PFSK-1 (cell line): Measurements from ENCODE around the gene POLR2J.

Experiments used
- FOXP2 ChIP-seq: optimal IDR thresholded peaks from 2 replicates; pipeline ENCODE3; 2011; ENCODE audit warnings: borderline replicate concordance, control low read depth, inconsistent platforms; ENCODE audit not compliant: insufficient read depth; ENCODE audit errors: extremely low read length, extremely low read depth
- POLR2AphosphoS5 ChIP-seq: IDR thresholded peaks from 2 replicates; pipeline ENCODE4 v1.6.1; 2012; ENCODE audit warnings: low read depth, mild to moderate bottlenecking, control low read depth, low read length, moderate library complexity
- SIN3A ChIP-seq: IDR thresholded peaks from 2 replicates; pipeline ENCODE4 v1.6.1; 2012; ENCODE audit warnings: mild to moderate bottlenecking, low read length, moderate library complexity, borderline replicate concordance; ENCODE audit not compliant: insufficient read depth
- TAF1 ChIP-seq: IDR thresholded peaks from 2 replicates; pipeline ENCODE4 v1.6.1; 2012; ENCODE audit warnings: low read length, control low read depth, borderline replicate concordance; ENCODE audit not compliant: insufficient read depth
- TF ChIP-seq, protein P1 (sequence below), 2 experiments: IDR thresholded peaks; 2 replicates each; pipeline versions ENCODE4 v1.6.1 to v1.8.0; 2011 to 2012; ENCODE audit warnings: low read depth in 2 of 2, low read length in 2 of 2, control low read depth in 1 of 2, inconsistent platforms in 1 of 2, mild to moderate bottlenecking in 1 of 2, moderate library complexity in 1 of 2; ENCODE audit not compliant: insufficient read depth in 1 of 2

POLR2J gene

DNA sequence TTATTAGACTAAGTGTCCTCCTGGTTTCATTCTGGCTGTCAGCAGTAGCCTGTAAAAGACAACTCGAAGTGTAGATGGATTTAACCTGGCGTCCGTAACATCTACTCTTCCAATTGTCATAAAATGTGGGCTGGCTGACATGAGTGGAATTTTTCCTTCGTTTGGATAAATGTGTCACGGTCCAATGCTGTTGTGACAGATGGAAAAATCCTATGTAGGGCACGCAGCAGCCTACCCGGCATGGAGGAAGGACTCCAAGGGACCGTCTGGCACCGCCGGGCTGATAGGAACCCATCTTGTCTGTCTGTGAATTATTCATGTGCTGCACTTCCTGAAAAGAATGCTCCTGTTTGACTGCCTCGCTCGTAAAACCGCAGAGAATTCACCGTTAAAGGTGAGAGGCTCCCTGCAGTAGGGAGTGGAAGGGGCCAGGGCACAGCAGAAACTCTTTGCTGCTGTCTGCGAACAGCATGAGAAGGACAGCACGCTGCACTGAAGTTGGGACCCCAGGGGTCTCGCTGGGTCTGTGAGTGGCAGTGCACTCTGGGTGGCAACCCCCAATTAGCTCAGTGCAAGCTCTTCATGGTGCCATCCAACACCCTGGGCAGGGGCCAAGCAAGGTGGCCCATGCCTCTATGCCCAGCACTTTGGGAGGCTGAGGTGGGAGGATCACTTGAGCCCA lies 47.0 kb downstream of the POLR2J start:
- TF ChIP-seq, protein P1, sequence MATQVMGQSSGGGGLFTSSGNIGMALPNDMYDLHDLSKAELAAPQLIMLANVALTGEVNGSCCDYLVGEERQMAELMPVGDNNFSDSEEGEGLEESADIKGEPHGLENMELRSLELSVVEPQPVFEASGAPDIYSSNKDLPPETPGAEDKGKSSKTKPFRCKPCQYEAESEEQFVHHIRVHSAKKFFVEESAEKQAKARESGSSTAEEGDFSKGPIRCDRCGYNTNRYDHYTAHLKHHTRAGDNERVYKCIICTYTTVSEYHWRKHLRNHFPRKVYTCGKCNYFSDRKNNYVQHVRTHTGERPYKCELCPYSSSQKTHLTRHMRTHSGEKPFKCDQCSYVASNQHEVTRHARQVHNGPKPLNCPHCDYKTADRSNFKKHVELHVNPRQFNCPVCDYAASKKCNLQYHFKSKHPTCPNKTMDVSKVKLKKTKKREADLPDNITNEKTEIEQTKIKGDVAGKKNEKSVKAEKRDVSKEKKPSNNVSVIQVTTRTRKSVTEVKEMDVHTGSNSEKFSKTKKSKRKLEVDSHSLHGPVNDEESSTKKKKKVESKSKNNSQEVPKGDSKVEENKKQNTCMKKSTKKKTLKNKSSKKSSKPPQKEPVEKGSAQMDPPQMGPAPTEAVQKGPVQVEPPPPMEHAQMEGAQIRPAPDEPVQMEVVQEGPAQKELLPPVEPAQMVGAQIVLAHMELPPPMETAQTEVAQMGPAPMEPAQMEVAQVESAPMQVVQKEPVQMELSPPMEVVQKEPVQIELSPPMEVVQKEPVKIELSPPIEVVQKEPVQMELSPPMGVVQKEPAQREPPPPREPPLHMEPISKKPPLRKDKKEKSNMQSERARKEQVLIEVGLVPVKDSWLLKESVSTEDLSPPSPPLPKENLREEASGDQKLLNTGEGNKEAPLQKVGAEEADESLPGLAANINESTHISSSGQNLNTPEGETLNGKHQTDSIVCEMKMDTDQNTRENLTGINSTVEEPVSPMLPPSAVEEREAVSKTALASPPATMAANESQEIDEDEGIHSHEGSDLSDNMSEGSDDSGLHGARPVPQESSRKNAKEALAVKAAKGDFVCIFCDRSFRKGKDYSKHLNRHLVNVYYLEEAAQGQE (IDR thresholded peaks at IDR 0.05; ENCODE audit: insufficient read depth in 1 of 2, low read depth in 2 of 2, low read length in 2 of 2) = no peak
- TF ChIP-seq POLR2AphosphoS5 (no peak), TAF1 (no peak)

DNA sequence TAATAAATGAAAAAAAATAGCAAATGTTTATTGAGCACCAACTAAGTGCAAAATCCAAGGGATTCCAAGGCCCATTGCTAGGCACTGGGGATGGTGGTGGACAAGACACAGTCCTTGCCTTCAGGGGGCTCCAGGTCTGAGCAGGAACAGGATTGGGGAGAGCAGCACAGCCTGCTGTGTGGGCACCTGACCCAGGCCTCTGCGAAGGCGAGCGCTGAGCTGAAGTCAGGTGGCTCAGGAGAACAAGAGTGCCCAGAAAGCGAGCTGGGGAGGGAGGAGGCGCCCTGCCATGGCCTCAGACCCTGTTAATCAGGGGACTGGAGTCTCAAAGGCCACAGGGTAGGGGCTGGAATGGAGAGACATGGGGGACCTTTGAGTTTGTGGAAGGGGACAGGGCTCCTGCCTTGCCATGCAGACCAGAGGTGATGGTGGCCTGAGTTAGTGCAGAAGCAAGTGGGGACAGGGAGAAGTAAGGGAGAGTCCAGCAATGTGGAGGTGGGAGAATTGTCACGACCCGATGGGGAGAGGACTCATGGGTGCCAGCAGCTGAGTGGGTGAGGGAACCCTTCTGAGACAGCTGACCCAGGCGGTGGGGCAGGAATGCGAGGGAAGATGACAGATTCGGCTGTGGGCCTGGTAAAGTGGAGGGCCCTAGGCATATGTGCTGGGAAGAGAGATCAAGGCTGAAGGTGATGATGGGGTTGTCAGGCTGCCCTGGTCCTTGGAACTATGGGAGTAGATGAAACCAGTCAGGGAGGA lies 49.4 kb downstream of the POLR2J start:
- TF ChIP-seq POLR2AphosphoS5 = no peak
- no peak for TF ChIP-seq TAF1
- no peak for TF ChIP-seq FOXP2
- TF ChIP-seq SIN3A = no peak
- TF ChIP-seq, protein P1 (IDR thresholded peaks at IDR 0.05; ENCODE audit: insufficient read depth in 1 of 2, low read depth in 2 of 2, low read length in 2 of 2) = no peak

DNA sequence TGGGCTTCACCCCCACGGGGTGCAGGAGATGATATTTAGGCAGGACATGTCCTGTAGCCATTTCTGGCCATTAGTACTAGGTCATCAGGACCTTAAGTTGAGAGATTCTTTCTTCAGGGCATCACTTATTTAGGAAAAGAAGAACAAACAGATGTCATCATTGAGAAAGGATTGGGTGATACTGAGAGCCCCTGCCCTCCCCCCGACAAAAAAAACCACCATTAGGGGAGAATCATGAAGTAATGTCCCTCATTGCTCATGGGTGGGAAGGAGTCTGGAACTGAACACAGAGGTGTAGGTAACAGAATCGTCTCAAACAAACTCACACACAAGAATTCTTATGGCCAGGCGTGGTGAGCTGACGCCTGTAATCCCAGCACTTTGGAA lies 51.7 kb downstream of the POLR2J start:
- TF ChIP-seq, protein P1 (IDR thresholded peaks at IDR 0.05; ENCODE audit: insufficient read depth in 1 of 2, low read depth in 2 of 2, low read length in 2 of 2) = no peak
- TF ChIP-seq TAF1 (no peak), POLR2AphosphoS5 (no peak), SIN3A (no peak), FOXP2 (no peak)

DNA sequence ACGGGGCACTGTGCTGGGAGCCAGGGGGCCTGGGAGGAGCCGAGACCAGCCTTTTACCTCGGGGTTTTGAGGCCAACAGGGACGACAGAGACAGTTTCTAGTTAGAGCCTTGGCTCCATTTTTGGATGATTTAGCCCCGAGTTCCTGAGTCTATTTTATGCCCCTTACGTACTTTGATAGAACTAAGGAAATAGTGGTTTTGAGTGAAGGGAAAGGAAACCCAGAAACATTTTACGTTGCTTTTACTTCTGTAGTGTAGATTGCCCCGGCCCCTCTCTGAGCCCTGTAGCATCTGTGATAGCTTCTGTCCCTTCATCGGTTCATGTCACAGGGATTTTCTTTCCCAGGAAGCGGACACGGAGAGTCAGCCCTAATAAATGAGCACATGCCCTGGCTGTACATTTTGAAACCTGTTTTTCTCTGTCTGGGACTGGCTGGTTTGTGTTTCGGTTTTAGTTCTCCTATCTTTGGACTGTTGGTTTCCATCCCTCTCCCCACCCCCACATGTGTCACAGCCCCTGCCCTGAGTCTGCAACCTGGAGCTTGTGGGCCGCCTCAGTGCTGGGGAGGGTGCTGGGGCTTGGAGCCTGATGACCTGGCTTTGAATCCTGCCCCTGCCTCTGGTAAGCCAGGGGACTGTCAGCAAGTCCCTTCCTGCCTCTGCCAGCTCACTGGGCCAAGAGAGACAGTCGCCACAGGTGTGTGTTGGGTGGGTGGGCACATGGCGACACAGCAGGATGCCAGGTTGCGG lies 52.3 kb downstream of the POLR2J start:
- TF ChIP-seq TAF1 (no peak), FOXP2 (no peak), SIN3A (no peak), POLR2AphosphoS5 (no peak)
- TF ChIP-seq, protein P1 (IDR thresholded peaks at IDR 0.05; ENCODE audit: insufficient read depth in 1 of 2, low read depth in 2 of 2, low read length in 2 of 2) = no peak
